NCI-H146 treated with DMSO at 0.1 percent for 48 hours (cell line): ENCODE data around the gene ZBTB46.
"Not testable (repeated sequence)": the region's sequence is repeated elsewhere in the genome, so short reads cannot be mapped to it uniquely, and the experiment has no call there.

Experiments used
- DNase-seq: peaks from one replicate; lab custom pipeline; 2025; ENCODE audit not compliant: unreplicated experiment; lab: John Stamatoyannopoulos, UW

Gene ZBTB46

DNA sequence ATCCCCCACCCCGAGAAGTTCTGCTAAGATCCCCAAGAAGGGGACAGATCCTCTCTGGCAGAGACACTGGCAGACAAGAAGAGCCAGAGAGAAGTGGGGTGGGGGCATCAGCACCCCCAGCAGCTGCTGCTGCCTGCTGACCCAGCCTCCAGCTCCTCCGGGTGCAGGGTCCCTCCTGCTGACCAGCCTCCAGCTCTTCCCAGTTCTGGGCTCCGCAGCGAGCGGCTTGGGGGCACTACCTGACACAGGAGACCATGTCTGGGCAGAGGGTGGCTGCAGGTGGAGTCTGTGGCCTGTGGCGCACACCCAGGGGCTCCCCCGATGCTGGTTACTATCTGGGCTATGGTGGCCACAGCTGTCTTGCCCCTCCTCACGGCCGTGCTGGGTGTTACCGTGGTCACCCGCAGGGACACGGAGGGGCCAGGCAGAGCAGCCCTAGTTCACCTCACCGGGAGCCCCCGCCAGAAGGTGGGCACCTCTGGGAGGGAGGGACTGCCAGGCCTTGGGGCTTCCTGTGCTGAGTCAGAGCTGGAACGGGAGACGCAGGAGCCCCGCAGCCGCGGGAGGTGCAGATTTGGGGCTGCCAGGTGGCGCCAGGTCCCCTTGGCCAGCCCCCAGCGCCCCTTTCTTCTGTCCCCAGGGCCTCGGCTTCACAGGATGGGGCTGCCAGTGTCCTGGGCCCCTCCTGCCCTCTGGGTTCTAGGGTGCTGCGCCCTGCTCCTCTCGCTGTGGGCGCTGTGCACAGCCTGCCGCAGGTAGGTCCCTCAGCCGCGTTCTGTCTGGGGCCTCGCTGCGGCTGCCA is 94.0 kb downstream of the ZBTB46 start:
- no peak for DNase-seq

DNA sequence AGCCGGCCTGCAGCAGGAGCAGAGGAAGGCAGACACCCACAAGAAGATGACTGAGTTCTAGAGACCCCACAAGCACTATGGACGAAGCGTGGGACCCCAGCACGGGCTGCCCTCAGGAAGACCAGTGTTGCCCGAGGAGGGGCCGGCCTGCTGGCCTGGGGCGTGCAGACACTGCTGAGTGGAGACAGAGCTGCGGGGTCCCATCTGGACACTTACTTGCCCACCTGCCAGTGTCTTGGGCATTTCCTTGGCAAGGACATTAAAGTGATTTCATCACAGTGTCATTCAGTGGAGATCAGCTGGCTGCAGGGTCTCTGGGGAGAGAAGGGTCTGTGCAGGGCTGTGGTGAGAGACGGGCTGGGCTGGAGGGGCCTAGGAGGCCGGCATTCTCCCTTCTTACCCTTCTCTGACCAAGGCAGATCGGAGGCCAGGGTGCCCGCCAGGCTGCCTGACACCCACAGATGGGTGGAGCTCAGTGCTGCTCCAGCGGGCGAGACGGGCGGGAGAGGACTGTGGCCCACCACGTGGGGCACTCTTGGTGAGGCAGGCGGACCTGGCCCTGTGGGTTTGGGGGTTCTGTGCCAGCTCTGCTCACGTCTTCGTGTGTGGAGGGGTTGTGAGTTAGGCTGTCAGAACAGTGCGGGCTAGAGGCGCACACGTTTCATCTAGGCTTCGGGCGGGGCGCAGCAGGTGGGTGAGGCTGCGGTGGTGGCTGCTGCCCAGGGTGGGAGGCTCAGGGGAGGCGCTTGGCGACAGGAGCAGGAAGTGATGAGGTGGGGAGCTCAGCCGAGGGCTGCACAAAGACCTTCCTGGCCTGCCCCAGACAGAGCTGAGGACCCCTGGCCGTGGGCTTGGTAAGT is 95.0 kb downstream of the ZBTB46 start, which contains the start of gene LIME1:
TSS of gene LIME1 (plus strand) at position 806 of the 860 bp plus-strand sequence. CDS start 886 bp downstream, outside the sequence.
- no peak for DNase-seq

DNA sequence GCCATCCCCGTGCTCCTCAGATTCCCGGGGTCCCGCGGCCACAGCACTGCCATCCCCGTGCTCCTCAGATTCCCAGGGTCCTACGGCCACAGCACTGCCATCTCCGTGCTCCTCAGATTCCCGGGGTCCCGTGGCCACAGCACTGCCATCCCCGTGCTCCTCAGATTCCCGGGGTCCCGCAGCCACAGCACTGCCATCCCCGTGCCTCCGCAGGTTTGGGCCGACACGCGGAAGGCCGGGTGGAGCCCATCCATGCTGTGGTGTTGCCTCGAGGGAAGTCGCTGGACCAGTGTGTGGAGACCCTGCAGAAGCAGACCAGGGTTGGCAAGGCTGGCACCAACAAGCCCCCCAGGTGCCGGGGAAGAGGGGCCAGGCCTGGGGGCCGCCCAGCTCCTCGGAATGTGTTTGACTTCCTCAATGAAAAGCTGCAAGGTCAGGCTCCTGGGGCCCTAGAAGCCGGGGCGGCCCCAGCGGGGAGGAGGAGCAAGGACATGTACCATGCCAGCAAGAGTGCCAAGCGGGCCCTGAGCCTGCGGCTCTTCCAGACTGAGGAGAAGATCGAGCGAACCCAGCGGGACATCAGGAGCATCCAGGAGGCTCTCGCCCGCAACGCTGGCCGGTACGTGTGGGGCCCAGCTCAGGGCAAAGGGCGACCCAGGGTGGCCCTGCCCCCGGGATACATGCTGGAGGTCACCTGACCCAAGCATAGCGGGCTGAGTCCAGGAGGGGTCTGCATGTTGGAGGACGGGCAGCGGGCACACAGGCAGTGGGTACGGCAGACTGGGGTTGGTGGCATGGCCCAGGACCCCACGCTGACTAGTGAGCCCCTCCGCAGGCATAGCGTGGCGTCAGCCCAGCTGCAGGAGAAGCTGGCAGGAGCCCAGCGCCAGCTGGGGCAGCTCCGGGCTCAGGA is 95.9 kb downstream of the ZBTB46 start:
- no peak for DNase-seq

DNA sequence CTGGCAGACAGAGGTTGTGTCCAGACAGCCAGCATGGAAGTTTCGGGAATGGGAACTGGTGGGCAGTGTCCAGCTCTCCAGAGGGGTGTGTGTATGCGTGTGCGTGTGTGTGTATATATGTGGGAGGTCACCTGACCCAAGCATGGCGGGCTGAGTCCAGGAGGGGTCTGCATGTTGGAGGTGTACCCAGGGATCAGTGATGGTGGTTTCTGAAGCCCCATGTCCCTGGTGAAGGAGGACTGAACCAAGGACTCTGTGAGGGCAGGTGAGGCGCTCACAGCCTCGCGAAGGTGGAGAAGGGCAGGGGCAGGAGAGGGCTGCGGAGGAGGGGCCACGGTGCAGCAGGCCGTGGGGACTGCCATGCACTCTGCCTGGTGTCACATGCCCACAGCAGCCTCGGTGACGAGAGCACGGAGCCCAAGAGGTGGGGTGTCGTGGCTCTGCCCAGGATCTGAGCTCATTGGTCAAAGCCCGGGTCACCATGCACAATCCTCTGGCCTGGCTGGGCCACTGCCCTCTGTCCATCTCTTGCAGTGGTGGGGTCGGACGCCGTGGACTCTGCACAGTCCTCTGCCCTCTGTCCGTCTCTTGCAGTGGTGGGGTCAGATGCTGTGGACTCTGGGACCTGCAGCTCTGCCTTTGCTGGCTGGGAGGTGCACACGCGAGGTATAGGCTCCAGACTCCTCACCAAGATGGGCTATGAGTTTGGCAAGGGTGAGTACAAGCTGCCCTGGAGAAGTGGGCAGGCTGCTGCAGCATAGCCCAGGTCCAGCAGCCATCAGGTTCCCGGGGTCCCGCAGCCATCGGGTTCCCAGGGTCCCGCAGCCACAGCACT is 96.7 kb downstream of the ZBTB46 start:
- DNase-seq = no peak

DNA sequence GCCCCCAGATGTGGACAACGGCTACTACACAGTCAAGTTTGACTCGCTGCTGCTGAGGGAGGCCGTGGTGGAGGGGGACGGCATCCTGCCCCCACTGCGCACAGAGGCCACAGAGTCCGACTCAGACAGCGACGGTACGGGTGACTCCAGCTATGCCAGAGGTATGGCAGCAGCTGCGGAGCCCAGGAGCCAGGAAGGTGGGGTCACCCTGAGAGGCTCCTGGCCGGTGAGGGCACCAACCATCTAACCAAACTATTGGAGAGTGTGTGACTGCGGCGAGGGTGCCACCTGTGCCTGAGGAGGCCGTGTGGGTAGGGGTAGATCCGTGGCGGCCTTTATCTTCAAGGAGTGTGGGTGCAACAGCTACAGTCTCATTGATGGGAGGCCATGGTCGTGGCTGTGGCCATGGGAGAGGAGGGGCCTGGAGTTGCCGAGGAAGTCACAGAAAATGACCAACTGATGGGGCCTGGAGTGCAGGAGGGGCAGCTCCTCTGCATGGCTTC is 97.4 kb downstream of the ZBTB46 start:
- no peak for DNase-seq

DNA sequence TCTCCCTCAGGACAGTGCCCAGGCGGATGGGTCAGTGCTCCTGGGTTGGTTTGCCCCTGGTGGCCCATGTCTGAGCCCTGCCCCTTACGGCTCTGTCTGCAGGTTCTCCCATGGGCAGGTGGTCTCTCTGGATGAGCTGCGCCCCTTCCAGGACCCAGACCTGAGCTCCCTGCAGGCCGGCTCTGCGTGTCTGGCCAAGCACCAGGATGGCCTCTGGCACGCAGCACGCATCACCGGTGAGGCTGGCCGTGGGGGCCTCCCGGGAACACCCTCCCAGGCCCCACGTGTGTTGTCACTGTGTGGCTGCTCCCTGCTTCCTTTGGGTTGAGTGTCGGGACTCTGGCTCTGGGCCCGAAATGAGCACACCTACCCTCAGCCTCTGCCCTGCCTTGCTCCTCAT is 97.9 kb downstream of the ZBTB46 start:
- no peak for DNase-seq

DNA sequence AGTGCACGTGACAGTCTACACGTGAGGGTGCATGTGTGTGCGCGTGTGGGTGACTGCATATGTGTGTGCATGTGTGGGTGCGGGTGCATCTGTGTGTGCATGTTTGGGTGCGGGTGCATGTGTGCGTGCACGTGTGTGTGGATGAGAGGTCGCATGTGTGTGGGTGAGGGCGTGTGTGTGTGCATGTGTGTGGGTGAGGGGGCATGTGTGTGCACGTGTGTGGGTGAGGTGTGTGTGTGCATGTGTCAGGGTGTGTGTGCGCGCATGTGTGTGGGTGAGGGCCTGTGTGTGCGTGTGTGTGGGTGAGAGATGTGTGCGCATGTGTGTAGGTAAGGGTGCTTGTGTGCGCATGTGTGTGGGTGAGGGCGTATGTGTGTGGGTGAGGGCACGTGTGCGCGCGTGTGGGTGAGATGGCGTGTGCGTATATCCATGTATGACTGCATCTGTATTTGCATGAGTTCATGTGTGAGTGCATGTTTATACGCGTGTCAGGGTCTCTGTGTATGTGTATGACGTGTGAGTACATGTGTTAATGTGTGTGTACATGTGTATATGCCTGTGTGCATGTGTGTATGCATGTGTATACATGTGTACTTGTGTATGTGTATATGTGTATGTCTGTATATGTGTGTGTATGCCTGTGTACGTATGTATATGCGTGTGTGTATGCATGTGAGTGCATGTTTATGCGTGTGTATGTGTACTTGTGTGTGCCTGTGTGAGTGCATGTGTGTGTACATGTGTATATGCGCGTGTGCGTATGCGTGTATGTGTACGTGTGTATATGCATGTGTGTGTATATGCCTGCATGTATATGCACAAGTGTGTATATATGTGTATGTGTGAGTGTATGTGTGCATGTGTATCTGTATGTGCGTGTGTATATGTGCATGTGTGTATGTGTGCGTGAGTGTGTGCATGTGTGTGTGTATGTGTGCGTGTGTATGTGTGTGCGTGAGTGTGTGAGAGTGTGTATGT is 98.7 kb downstream of the ZBTB46 start:
- DNase-seq = no peak

DNA sequence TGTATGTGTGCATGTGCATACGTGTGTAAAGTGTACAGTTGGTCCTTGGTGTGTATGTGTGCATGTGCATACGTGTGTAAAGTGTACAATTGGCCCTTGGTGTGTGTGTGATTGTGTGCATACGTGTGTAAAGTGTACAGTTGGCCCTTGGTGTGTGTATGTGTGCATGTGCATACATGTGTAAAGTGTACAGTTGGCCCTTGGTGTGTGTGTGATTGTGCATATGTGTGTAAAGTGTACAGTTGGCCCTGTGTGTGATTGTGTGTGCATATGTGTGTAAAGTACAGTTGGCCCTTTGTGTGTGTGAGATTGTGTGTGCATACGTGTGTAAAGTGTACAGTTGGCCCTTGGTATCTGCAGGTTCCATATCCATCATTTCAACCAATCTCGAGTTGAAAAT is 99.7 kb downstream of the ZBTB46 start:
- DNase-seq = no peak

DNA sequence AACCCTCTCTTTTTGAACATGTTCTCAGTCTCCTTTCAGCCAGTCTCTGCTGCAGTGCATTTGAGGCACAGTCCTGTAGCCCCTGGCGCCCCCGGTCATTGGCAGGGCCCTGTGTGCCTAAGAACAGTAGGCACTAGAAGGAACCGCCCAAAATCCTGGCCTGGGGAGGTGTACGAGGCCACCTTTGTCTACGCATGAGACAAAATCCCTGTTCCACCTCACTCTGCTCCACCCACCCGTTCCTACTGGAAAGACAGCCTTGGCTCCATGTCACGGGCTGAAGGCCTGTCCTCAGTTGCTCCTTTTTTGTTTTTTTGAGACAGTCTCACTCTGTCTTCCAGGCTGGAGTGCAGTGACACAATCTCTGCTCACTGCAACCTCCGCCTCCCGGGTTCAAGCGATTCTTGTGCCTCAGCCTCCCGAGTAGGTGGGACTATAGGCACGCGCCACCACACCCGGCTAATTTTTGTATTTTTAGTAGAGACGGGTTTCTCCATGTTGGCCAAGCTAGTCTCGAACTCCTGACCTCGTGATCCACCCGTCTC is 100.8 kb downstream of the ZBTB46 start:
- DNase-seq = not testable (repeated sequence)

DNA sequence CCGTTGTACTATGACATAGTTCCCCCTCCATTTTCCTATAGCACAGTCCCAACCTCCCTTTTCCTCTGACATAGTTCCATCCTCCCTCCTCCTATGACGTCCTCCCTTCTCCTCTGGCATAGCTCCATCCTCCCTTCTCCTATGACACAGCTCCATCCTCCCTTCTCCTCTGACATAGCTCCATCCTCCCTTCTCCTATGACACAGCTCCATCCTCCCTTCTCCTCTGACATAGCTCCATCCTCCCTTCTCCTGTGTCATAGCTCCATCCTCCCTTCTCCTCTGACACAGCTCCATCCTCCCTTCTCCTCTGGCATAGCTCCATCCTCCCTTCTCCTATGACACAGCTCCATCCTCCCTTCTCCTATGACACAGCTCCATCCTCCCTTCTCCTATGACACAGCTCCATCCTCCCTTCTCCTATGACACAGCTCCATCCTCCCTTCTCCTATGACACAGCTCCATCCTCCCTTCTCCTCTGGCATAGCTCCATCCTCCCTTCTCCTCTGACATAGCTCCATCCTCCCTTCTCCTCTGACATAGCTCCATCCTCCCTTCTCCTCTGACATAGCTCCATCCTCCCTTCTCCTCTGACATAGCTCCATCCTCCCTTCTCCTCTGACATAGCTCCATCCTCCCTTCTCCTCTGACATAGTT is 108.0 kb downstream of the ZBTB46 start:
- DNase-seq = not testable (repeated sequence)

DNA sequence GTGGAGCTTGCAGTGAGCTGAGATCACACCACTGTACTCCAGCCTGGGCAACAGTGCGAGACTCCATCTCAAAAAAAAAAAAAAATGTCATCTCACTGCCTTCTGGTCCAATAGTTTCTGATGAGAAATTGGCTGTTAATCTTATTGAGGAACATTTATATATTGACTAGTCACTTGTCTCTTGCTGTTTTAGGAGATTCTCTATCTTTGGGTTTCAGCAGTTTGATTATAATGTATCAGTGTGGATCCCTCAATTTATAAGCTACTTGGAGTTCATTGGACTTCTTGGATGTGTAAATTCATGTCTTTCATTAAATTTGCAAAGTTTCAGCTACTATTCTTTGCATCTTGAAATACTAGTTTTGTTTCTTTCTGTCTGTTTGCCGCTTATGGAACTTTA is 112.1 kb downstream of the ZBTB46 start:
- no peak for DNase-seq

DNA sequence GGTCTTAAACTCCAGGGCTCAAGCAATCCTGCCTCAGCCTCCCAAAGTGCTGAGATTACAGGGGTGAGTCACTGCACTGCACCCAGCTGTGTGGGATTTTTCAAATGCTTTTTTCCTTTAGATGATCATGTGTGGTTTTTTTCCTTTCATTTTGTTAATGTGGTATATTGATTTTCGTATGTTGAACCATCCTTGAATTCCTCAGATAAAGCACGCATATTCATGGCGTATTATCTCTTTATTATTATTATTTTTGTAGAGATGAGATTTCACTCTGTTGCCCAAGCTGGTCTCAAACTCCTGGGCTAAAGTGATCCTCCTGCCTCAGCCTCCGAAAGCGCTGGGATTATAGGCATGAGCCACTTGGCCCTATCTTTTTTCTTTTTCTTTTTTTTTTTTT is 116.2 kb downstream of the ZBTB46 start:
- no peak for DNase-seq

DNA sequence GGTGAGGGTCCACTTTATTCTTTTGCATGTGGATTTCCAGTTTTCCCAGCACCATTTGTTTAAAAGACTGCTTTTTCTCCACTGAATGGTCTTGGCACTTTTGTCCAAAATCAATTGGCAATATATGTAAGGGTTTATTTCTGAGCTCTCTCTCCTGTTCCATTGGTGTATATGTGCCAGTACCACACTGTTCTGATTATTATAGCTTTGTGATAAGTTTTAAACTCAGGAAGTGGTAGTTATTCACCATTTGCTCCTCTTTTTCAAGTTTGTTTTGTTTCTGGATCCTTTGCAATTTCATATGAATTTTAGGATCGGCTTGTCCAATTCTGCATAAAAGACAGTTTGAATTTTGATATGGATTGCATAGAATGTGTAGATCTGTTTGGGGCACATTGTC is 118.9 kb downstream of the ZBTB46 start:
- DNase-seq = no peak

DNA sequence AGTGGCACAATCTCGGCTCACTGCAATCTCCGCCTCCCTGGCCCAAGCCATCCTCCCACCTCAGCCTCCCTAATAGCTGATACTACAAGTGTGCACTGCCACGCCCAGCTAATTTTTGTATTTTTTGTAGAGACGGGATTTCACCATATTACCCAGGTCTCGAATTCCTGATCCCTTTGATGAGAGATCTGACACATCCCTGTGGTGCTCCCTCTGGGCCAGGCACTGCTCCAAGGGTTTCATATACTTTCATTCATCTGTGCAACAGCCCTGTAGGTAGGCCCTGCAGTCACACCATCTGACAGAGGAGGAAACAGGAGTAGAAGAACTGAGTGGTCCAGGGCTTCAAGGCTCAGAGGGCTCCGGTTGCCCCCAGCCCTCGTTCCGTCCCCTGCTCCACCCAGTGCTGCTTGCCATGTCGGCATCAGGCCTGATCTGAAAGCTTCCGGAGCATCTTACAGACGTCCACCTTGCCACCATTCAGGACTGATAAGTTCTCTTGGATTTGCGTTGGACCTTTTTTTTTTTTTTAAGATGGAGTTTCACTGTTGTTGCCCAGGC is 119.9 kb downstream of the ZBTB46 start:
- DNase-seq = no peak

DNA sequence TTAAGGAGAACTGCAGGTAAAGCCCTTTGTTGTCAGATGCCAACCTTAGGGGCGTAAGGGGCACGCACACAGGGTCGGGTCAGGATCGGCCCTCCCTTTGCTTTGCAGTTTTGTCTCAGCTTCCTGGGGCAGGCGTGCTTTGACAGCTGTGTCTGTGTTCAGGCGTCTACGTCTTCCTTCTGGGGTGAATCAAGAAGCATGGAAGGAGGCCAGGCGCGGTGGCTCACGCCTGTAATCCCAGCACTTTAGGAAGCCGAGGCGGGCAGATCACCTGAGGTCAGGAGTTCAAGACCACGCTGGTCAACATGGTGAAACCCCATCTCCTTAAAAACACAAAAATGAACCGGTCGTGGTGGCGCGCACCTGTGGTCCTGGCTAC is 121.9 kb downstream of the ZBTB46 start:
- DNase-seq = no peak

DNA sequence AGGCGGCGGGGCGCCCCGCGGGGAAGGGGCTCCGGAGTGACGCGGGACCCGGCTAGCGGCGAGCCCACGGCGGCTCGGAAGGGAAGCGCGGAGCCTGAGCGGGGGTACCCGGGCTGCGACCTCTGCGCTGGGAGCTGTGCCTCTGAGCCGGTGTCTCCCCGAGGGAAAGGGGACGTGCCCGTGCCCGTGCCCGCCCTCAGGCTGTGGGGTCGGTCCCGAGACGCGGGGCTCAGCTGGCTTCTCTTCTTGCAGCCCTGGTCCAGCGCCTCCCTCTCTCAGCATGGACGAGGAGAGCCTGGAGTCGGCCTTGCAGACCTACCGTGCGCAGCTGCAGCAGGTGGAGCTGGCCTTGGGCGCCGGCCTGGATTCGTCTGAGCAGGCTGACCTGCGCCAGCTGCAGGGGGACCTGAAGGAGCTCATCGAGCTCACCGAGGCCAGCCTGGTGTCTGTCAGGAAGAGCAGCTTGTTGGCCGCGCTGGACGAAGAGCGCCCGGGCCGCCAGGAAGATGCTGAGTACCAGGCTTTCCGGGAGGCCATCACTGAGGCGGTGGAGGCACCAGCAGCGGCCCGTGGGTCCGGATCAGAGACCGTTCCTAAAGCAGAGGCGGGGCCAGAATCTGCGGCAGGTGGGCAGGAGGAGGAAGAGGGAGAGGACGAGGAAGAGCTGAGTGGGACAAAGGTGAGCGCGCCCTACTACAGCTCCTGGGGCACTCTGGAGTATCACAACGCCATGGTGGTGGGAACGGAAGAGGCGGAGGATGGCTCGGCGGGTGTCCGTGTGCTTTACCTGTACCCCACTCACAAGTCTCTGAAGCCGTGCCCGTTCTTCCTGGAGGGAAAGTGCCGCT is 122.5 kb downstream of the ZBTB46 start:
- no peak for DNase-seq
